Measurements from ENCODE around the gene RALGAPA1. TPM values are rescaled to one million over a fixed set of nuclear protein-coding genes. Genes with fewer than 3 reads are reported as not detected.
"Not testable (repeated sequence)": the region's sequence is repeated elsewhere in the genome, so short reads cannot be mapped to it uniquely, and the experiment has no call there.

RALGAPA1 gene
- total RNA-seq, 1 experiment from 2014 or later, result 30.0 TPM

GRCh38 chr14:35776823-35777222 lies 32.3 kb downstream of the RALGAPA1 start:
- Histone ChIP-seq H3K9me3 (ENCODE audit: insufficient read depth, low read depth) (no peaks in the 10 kb centered on the region; the same call in 1 of the 2 replicates), H3K36me3 (ENCODE audit: low read depth) (no peaks in the 10 kb centered on the region), H3K4me2 (no peak overlapping the region), H2AFZ (no peak overlapping the region), H4K20me1 (ENCODE audit: insufficient read depth) (no peaks in the 10 kb centered on the region), H3K27ac (no peak overlapping the region), H3K4me3 (no peak overlapping the region), H3K9me2 (ENCODE audit: insufficient read depth) (no peaks in the 10 kb centered on the region), H3K27me3 (ENCODE audit: insufficient read depth, low read depth) (no peaks in the 10 kb centered on the region), H3K79me2 (ENCODE audit: low read depth) (0 out of 2 replicates have a peak, but pooled peaks cover 7% of the 10 kb centered on the region), H3K4me1 (replicated peaks; ENCODE audit: insufficient read depth) (no peaks in the 10 kb centered on the region), H3F3A (ENCODE audit: insufficient read depth, low read depth) (no peaks in the 10 kb centered on the region)
- DNase-seq, result no peak
- CTCF ChIA-PET, result interaction anchor here (0.6 kb wide), 1 partner anchor 41 kb away, joined by 3 read pairs; no protein-coding TSS in a partner anchor
- intact Hi-C loops (cut with micrococcal nuclease; ENCODE audit: unreplicated experiment), result no loop called here
- TF ChIP-seq CTCF (conservative IDR thresholded peaks at IDR 0.05) (no peak), EZH2 (IDR thresholded peaks at IDR 0.05; ENCODE audit: low read depth) (no peak)
- no TSS peak for BruUV-seq (replicated peaks)
- POLR2A ChIA-PET (ENCODE audit: unreplicated experiment), result no interaction called here

GRCh38 chr14:35776085-35776484 lies 33.0 kb downstream of the RALGAPA1 start:
- H3K4me3 ChIP-seq; BruUV-seq (replicated peaks); H3K27ac ChIP-seq; H4K20me1 ChIP-seq (ENCODE audit: insufficient read depth); H3F3A ChIP-seq (ENCODE audit: insufficient read depth, low read depth); POLR2A ChIA-PET (ENCODE audit: unreplicated experiment); H3K4me1 ChIP-seq (replicated peaks; ENCODE audit: insufficient read depth); H3K9me3 ChIP-seq (ENCODE audit: insufficient read depth, low read depth); DNase-seq; intact Hi-C loops (cut with micrococcal nuclease; ENCODE audit: unreplicated experiment); H3K9me2 ChIP-seq (ENCODE audit: insufficient read depth); H3K27me3 ChIP-seq (ENCODE audit: insufficient read depth, low read depth); H2AFZ ChIP-seq; H3K4me2 ChIP-seq; H3K36me3 ChIP-seq (ENCODE audit: low read depth); H3K79me2 ChIP-seq (ENCODE audit: low read depth): not testable (repeated sequence)
- CTCF ChIA-PET, result interaction anchor here (0.6 kb wide), 1 partner anchor 10 kb away, joined by 3 read pairs; no protein-coding TSS in a partner anchor

DNA sequence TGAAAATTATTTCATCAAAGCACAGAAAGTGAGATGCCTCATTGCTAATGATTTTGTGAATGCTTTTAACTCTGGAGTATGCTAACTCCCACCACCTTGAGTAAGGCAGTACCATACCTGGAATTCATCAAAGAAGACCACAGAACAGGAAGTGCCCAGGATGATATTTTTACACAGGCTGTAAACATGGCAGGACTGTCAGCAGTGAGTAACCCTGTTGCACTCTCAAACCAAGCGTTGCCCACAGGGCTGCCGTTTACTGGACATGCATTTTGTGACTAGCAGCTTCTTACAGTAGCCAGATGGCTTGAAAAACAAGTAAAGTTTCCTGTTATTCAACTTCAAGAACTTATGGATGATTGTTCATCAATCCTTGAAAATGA lies 42.4 kb downstream of the RALGAPA1 start:
- no peaks in the 10 kb centered on the region for H3K36me3 ChIP-seq (ENCODE audit: low read depth)
- ChIA-PET CTCF (no interaction called here), POLR2A (ENCODE audit: unreplicated experiment) (no interaction called here)
- no peaks in the 10 kb centered on the region for H3K9me3 ChIP-seq (ENCODE audit: insufficient read depth, low read depth)
- H4K20me1 ChIP-seq (ENCODE audit: insufficient read depth), result no peaks in the 10 kb centered on the region
- BruUV-seq (replicated peaks), result no TSS peak
- no peak overlapping the region for H3K4me2 ChIP-seq
- no peak overlapping the region for H3K27ac ChIP-seq
- TF ChIP-seq CTCF (conservative IDR thresholded peaks at IDR 0.05) (no peak), EZH2 (IDR thresholded peaks at IDR 0.05; ENCODE audit: low read depth) (no peak)
- H3F3A ChIP-seq (ENCODE audit: insufficient read depth, low read depth), result no peaks in the 10 kb centered on the region
- DNase-seq, result no peak
- no peaks in the 10 kb centered on the region for H3K27me3 ChIP-seq (ENCODE audit: insufficient read depth, low read depth)
- H3K79me2 ChIP-seq (ENCODE audit: low read depth), result no peaks in the 10 kb centered on the region
- no peaks in the 10 kb centered on the region for H3K4me1 ChIP-seq (replicated peaks; ENCODE audit: insufficient read depth)
- intact Hi-C loops (cut with micrococcal nuclease; ENCODE audit: unreplicated experiment), result no loop called here
- H3K9me2 ChIP-seq (ENCODE audit: insufficient read depth), result no peaks in the 10 kb centered on the region
- H3K4me3 ChIP-seq, result no peak overlapping the region
- no peak overlapping the region for H2AFZ ChIP-seq

GRCh38 chr14:35766036-35766699 lies 42.9 kb downstream of the RALGAPA1 start:
- Histone ChIP-seq H3K4me3 (no peak overlapping the region), H3K27me3 (ENCODE audit: insufficient read depth, low read depth) (no peaks in the 10 kb centered on the region), H4K20me1 (ENCODE audit: insufficient read depth) (no peaks in the 10 kb centered on the region), H3K4me2 (no peak overlapping the region), H3K79me2 (ENCODE audit: low read depth) (no peaks in the 10 kb centered on the region), H3K4me1 (replicated peaks; ENCODE audit: insufficient read depth) (no peaks in the 10 kb centered on the region), H3F3A (ENCODE audit: insufficient read depth, low read depth) (no peaks in the 10 kb centered on the region), H3K36me3 (ENCODE audit: low read depth) (no peaks in the 10 kb centered on the region), H3K9me3 (ENCODE audit: insufficient read depth, low read depth) (no peaks in the 10 kb centered on the region), H2AFZ (no peak overlapping the region), H3K27ac (no peak overlapping the region), H3K9me2 (ENCODE audit: insufficient read depth) (no peaks in the 10 kb centered on the region)
- BruUV-seq (replicated peaks), result no TSS peak
- no peak for DNase-seq
- ChIA-PET CTCF (interaction anchor here (0.7 kb wide), 1 partner anchor 10 kb away, joined by 3 read pairs; no protein-coding TSS in a partner anchor), POLR2A (ENCODE audit: unreplicated experiment) (no interaction called here)
- intact Hi-C loops (cut with micrococcal nuclease; ENCODE audit: unreplicated experiment), result no loop called here
- no peak for TF ChIP-seq CTCF (conservative IDR thresholded peaks at IDR 0.05)
- TF ChIP-seq EZH2 (IDR thresholded peaks at IDR 0.05; ENCODE audit: low read depth), result no peak

Measured in PC-9 (cell line).